MCF 10A (cell line): ENCODE results near the gene NKAIN4. TPM values are rescaled to one million over a fixed set of nuclear protein-coding genes. Genes with fewer than 3 reads are reported as not detected.
"Not testable (repeated sequence)": the region's sequence is repeated elsewhere in the genome, so short reads cannot be mapped to it uniquely, and the experiment has no call there.

ENCODE experiments used
- BruUV-seq: library from RNA; stranded (reverse); fragments of 400-500 nt; replicated peaks from 2 replicates; lab custom pipeline; 2021; lab: Mats Ljungman, UMichigan
- CTCF ChIA-PET: fragments of 300-600 bp; sonication (Branson Sonifier 250); formaldehyde crosslinking; extraction: SDS; loops from one replicate; lab custom pipeline; 2021; ENCODE audit warnings: antibody characterized with exemption, inconsistent platforms; lab: Yijun Ruan, JAX
- POLR2A ChIA-PET: fragments of 300-600, 350-650 bp; sonication (Branson Sonifier 250); formaldehyde crosslinking; extraction: SDS; loops from one replicate; lab custom pipeline; 2020; ENCODE audit warnings: antibody characterized with exemption, inconsistent platforms; lab: Yijun Ruan, JAX
- DNase-seq: peaks from one replicate; pipeline ENCODE4 v3.0.0-alpha.2; 2018; ENCODE audit not compliant: unreplicated experiment
- H3K27ac Mint-ChIP-seq: one replicate; pipeline ENCODE4 v1.8.0; 2022; ENCODE audit warnings: mild to moderate bottlenecking, low read depth, mixed read lengths; ENCODE audit not compliant: unreplicated experiment
- H3K27me3 Mint-ChIP-seq: one replicate; pipeline ENCODE4 v1.8.0; 2022; ENCODE audit warnings: mixed read lengths; ENCODE audit not compliant: insufficient read depth, unreplicated experiment
- H3K36me3 Mint-ChIP-seq: one replicate; pipeline ENCODE4 v1.8.0; 2022; ENCODE audit warnings: mild to moderate bottlenecking, moderate library complexity, mixed read lengths; ENCODE audit not compliant: insufficient read depth, unreplicated experiment
- H3K4me1 Mint-ChIP-seq: one replicate; pipeline ENCODE4 v1.8.0; 2022; ENCODE audit warnings: mixed read lengths; ENCODE audit not compliant: insufficient read depth, unreplicated experiment
- H3K4me3 Mint-ChIP-seq: one replicate; pipeline ENCODE4 v1.8.0; 2022; ENCODE audit warnings: mild to moderate bottlenecking, moderate library complexity, mixed read lengths; ENCODE audit not compliant: unreplicated experiment
- H3K9me3 Mint-ChIP-seq: one replicate; pipeline ENCODE4 v1.8.0; 2022; ENCODE audit warnings: mixed read lengths; ENCODE audit not compliant: unreplicated experiment
- CTCF ChIP-seq: fragments of 200-600 bp; IDR thresholded peaks from one replicate; pipeline ENCODE4 v1.8.0; 2022; ENCODE audit warnings: antibody characterized with exemption, mild to moderate bottlenecking; ENCODE audit not compliant: unreplicated experiment
- intact Hi-C: fragments of 100-400 bp; cut with micrococcal nuclease; formaldehyde crosslinking; loops from 2 replicates; pipeline ENCODE4 v1.14.1; 2022
- total RNA-seq: library from RNA; stranded (reverse); gene quantifications from 2 replicates; pipeline ENCODE4 v1.2.3, GENCODE V29; 2022

The NKAIN4 gene
- total RNA-seq, 1 experiment from 2014 or later: not detected

GRCh38 chr20:63222541-63222940 lies 31.7 kb downstream of the NKAIN4 start:
- ChIA-PET POLR2A (interaction anchor here (0.6 to 3.3 kb wide), 2 partner anchors 8 to 26 kb away, joined by 3 to 14 read pairs; no protein-coding TSS in a partner anchor), CTCF (interaction anchor here (0.6 to 4.9 kb wide), 38 partner anchors 10 to 557 kb away, joined by 3 to 115 read pairs (median 10); partner anchors contain the start of genes ARFGAP1, BIRC7, NKAIN4 and YTHDF1)
- BruUV-seq: no TSS peak
- H3K4me3 Mint-ChIP-seq: no peak overlapping the region
- H3K27me3 Mint-ChIP-seq: peaks cover 17% of the 10 kb centered on the region
- intact Hi-C loops: loop anchor here (2.0 kb wide), 1 partner anchor 158 kb away; no protein-coding TSS in a partner anchor
- DNase-seq: no peak
- H3K4me1 Mint-ChIP-seq: peaks cover 9% of the 10 kb centered on the region
- no peak for TF ChIP-seq CTCF
- no peaks in the 10 kb centered on the region for H3K36me3 Mint-ChIP-seq
- H3K9me3 Mint-ChIP-seq: no peaks in the 10 kb centered on the region
- H3K27ac Mint-ChIP-seq: no peak overlapping the region

- H3K27me3 Mint-ChIP-seq: peaks cover 17% of the 10 kb centered on the region
- intact Hi-C loops: loop anchor here (2.0 kb wide), 1 partner anchor 159 kb away; no protein-coding TSS in a partner anchor
- CTCF ChIA-PET: interaction anchor here (0.8 to 3.9 kb wide), 7 partner anchors 9 to 160 kb away, joined by 3 to 46 read pairs (median 4); no protein-coding TSS in a partner anchor
- H3K4me1 Mint-ChIP-seq, H3K27ac Mint-ChIP-seq, H3K36me3 Mint-ChIP-seq, BruUV-seq, H3K9me3 Mint-ChIP-seq, H3K4me3 Mint-ChIP-seq, POLR2A ChIA-PET, DNase-seq: not testable (repeated sequence)
Measured at GRCh38 chr20:63221400-63222053, 32.7 kb downstream of the NKAIN4 start.

- H3K27me3 Mint-ChIP-seq: peaks cover 17% of the 10 kb centered on the region
- peaks cover 9% of the 10 kb centered on the region for H3K4me1 Mint-ChIP-seq
- CTCF ChIA-PET: interaction anchor here (0.5 to 2.4 kb wide), 10 partner anchors 9 to 978 kb away, joined by 3 to 10 read pairs (median 4); no protein-coding TSS in a partner anchor
- no peak overlapping the region for H3K4me3 Mint-ChIP-seq
- POLR2A ChIA-PET: no interaction called here
- no peak for DNase-seq
- BruUV-seq: no TSS peak
- intact Hi-C loops: no loop called here
- no peaks in the 10 kb centered on the region for H3K36me3 Mint-ChIP-seq
- no peak for TF ChIP-seq CTCF
- H3K27ac Mint-ChIP-seq: no peak overlapping the region
- H3K9me3 Mint-ChIP-seq: no peaks in the 10 kb centered on the region
Measured at GRCh38 chr20:63220696-63221399, 33.4 kb downstream of the NKAIN4 start.

GRCh38 chr20:63219866-63220521 lies 34.3 kb downstream of the NKAIN4 start:
- intact Hi-C loops: no loop called here
- peaks cover 3% of the 10 kb centered on the region for H3K36me3 Mint-ChIP-seq
- H3K4me1 Mint-ChIP-seq: peaks cover 9% of the 10 kb centered on the region
- no peak for DNase-seq
- no peak overlapping the region for H3K27ac Mint-ChIP-seq
- ChIA-PET POLR2A (interaction anchor here (0.6 kb wide), 1 partner anchor 9 kb away, joined by 3 read pairs; no protein-coding TSS in a partner anchor), CTCF (interaction anchor here (0.5 to 2.4 kb wide), 9 partner anchors 10 to 979 kb away, joined by 3 to 10 read pairs (median 3); no protein-coding TSS in a partner anchor)
- H3K4me3 Mint-ChIP-seq: no peak overlapping the region
- H3K27me3 Mint-ChIP-seq: peaks cover 17% of the 10 kb centered on the region
- BruUV-seq: no TSS peak
- H3K9me3 Mint-ChIP-seq: no peaks in the 10 kb centered on the region
- TF ChIP-seq CTCF: no peak
